ENCODE data around the gene NOD2. TPM values are rescaled to one million over a fixed set of nuclear protein-coding genes. Genes with fewer than 3 reads are reported as not detected.

The NOD2 gene
- total and polyA plus RNA-seq, 2 of the 13 experiments (the other 11 are each of a cell fraction or from before 2014, with no cell fraction given), result 0.27 to 0.81 TPM

DNA sequence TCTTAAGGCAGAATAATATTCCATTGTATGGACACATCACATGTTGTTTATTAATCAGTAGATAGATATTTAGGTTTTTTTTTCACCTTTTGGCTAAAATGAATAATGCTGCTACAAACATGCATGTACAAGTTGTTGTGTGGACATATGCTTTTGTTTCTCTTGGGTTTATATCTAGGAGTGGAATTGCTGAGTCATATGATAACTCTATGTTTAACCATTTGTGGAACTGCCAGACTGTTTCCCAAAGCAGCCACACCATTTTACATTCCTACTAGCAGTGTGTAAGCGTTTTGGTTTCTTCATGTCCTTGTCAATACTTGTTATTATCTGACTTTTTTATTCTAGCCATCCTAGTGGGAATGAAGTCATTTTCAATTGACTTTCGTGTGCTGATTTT lies 69.8 kb downstream of the NOD2 start (continued):
- TF ChIP-seq, protein P1, sequence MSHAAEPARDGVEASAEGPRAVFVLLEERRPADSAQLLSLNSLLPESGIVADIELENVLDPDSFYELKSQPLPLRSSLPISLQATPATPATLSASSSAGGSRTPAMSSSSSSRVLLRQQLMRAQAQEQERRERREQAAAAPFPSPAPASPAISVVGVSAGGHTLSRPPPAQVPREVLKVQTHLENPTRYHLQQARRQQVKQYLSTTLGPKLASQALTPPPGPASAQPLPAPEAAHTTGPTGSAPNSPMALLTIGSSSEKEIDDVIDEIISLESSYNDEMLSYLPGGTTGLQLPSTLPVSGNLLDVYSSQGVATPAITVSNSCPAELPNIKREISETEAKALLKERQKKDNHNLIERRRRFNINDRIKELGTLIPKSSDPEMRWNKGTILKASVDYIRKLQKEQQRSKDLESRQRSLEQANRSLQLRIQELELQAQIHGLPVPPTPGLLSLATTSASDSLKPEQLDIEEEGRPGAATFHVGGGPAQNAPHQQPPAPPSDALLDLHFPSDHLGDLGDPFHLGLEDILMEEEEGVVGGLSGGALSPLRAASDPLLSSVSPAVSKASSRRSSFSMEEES (CRISPR knock-in tag; IDR thresholded peaks at IDR 0.05), result no peak
- TF ChIP-seq, protein P2, sequence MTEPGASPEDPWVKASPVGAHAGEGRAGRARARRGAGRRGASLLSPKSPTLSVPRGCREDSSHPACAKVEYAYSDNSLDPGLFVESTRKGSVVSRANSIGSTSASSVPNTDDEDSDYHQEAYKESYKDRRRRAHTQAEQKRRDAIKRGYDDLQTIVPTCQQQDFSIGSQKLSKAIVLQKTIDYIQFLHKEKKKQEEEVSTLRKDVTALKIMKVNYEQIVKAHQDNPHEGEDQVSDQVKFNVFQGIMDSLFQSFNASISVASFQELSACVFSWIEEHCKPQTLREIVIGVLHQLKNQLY (CRISPR knock-in tag; IDR thresholded peaks at IDR 0.05), result no peak
- TF ChIP-seq TMF1 (CRISPR knock-in tag; IDR thresholded peaks at IDR 0.05; ENCODE audit: low read depth), result no peak
- TF ChIP-seq, protein P3, sequence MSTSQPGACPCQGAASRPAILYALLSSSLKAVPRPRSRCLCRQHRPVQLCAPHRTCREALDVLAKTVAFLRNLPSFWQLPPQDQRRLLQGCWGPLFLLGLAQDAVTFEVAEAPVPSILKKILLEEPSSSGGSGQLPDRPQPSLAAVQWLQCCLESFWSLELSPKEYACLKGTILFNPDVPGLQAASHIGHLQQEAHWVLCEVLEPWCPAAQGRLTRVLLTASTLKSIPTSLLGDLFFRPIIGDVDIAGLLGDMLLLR (CRISPR knock-in tag; IDR thresholded peaks at IDR 0.05), result no peak
- TF ChIP-seq, protein P4, sequence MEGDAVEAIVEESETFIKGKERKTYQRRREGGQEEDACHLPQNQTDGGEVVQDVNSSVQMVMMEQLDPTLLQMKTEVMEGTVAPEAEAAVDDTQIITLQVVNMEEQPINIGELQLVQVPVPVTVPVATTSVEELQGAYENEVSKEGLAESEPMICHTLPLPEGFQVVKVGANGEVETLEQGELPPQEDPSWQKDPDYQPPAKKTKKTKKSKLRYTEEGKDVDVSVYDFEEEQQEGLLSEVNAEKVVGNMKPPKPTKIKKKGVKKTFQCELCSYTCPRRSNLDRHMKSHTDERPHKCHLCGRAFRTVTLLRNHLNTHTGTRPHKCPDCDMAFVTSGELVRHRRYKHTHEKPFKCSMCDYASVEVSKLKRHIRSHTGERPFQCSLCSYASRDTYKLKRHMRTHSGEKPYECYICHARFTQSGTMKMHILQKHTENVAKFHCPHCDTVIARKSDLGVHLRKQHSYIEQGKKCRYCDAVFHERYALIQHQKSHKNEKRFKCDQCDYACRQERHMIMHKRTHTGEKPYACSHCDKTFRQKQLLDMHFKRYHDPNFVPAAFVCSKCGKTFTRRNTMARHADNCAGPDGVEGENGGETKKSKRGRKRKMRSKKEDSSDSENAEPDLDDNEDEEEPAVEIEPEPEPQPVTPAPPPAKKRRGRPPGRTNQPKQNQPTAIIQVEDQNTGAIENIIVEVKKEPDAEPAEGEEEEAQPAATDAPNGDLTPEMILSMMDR (CRISPR knock-in tag; IDR thresholded peaks at IDR 0.05), result no peak
- no peak for TF ChIP-seq MBD4 (IDR thresholded peaks at IDR 0.05; ENCODE audit: borderline replicate concordance, low read length)
- no peak for TF ChIP-seq ZNF577 (CRISPR knock-in tag; IDR thresholded peaks at IDR 0.05; ENCODE audit: borderline replicate concordance, low read depth)
- TF ChIP-seq, protein P5, sequence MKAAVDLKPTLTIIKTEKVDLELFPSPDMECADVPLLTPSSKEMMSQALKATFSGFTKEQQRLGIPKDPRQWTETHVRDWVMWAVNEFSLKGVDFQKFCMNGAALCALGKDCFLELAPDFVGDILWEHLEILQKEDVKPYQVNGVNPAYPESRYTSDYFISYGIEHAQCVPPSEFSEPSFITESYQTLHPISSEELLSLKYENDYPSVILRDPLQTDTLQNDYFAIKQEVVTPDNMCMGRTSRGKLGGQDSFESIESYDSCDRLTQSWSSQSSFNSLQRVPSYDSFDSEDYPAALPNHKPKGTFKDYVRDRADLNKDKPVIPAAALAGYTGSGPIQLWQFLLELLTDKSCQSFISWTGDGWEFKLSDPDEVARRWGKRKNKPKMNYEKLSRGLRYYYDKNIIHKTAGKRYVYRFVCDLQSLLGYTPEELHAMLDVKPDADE (CRISPR knock-in tag; IDR thresholded peaks at IDR 0.05), result no peak
- TF ChIP-seq, protein P6, sequence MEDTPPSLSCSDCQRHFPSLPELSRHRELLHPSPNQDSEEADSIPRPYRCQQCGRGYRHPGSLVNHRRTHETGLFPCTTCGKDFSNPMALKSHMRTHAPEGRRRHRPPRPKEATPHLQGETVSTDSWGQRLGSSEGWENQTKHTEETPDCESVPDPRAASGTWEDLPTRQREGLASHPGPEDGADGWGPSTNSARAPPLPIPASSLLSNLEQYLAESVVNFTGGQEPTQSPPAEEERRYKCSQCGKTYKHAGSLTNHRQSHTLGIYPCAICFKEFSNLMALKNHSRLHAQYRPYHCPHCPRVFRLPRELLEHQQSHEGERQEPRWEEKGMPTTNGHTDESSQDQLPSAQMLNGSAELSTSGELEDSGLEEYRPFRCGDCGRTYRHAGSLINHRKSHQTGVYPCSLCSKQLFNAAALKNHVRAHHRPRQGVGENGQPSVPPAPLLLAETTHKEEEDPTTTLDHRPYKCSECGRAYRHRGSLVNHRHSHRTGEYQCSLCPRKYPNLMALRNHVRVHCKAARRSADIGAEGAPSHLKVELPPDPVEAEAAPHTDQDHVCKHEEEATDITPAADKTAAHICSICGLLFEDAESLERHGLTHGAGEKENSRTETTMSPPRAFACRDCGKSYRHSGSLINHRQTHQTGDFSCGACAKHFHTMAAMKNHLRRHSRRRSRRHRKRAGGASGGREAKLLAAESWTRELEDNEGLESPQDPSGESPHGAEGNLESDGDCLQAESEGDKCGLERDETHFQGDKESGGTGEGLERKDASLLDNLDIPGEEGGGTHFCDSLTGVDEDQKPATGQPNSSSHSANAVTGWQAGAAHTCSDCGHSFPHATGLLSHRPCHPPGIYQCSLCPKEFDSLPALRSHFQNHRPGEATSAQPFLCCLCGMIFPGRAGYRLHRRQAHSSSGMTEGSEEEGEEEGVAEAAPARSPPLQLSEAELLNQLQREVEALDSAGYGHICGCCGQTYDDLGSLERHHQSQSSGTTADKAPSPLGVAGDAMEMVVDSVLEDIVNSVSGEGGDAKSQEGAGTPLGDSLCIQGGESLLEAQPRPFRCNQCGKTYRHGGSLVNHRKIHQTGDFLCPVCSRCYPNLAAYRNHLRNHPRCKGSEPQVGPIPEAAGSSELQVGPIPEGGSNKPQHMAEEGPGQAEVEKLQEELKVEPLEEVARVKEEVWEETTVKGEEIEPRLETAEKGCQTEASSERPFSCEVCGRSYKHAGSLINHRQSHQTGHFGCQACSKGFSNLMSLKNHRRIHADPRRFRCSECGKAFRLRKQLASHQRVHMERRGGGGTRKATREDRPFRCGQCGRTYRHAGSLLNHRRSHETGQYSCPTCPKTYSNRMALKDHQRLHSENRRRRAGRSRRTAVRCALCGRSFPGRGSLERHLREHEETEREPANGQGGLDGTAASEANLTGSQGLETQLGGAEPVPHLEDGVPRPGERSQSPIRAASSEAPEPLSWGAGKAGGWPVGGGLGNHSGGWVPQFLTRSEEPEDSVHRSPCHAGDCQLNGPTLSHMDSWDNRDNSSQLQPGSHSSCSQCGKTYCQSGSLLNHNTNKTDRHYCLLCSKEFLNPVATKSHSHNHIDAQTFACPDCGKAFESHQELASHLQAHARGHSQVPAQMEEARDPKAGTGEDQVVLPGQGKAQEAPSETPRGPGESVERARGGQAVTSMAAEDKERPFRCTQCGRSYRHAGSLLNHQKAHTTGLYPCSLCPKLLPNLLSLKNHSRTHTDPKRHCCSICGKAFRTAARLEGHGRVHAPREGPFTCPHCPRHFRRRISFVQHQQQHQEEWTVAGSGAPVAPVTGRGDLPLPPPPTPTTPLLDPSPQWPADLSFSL (CRISPR knock-in tag; IDR thresholded peaks at IDR 0.05), result no peak
- TF ChIP-seq ZNF101 (CRISPR knock-in tag; IDR thresholded peaks at IDR 0.05; ENCODE audit: borderline replicate concordance, low read depth), result no peak
- no peak for TF ChIP-seq ZNF260 (CRISPR knock-in tag; IDR thresholded peaks at IDR 0.05; ENCODE audit: borderline replicate concordance, low read depth)
- no peak for TF ChIP-seq ZBTB8A (CRISPR knock-in tag; IDR thresholded peaks at IDR 0.05; ENCODE audit: borderline replicate concordance, low read depth)
- TF ChIP-seq ZNF790 (CRISPR knock-in tag; IDR thresholded peaks at IDR 0.05; ENCODE audit: borderline replicate concordance), result no peak

All from HepG2 (cell line).